PC-3 (cell line): ENCODE results near the gene SLC43A3. TPM values are rescaled to one million over a fixed set of nuclear protein-coding genes. Genes with fewer than 3 reads are reported as not detected.

Experiments
- ATAC-seq: fragments of 200-7000 bp; cut with Tn5 transposase; 2 replicates; pipeline ENCODE4 v1.9.1; 2020; ENCODE audit warnings: mild to moderate bottlenecking, moderate library complexity
- BruUV-seq: library from RNA; stranded (reverse); fragments of 400-500 nt; replicated peaks from 2 replicates; lab custom pipeline; 2021; lab: Mats Ljungman, UMichigan
- CTCF ChIA-PET: fragments of 300-600 bp; sonication (Branson Sonifier 250); formaldehyde crosslinking; loops from one replicate; lab custom pipeline; 2022; ENCODE audit warnings: antibody characterized with exemption; lab: Charles Lee
- POLR2A ChIA-PET: fragments of 300-600 bp; sonication (Branson Sonifier 250); formaldehyde crosslinking; loops from one replicate; lab custom pipeline; 2022; ENCODE audit warnings: antibody characterized with exemption; ENCODE audit not compliant: unreplicated experiment; lab: Charles Lee
- DNase-seq: peaks from one replicate; pipeline ENCODE4 v3.0.0-alpha.2; 2015
- H2AFZ ChIP-seq: fragments of 300-600 bp; sonication (generic); 2 replicates; pipeline ENCODE4 v1.6.0; 2016; ENCODE audit warnings: antibody characterized with exemption, low read length
- H3F3A ChIP-seq: fragments of 300-600 bp; sonication (generic); one replicate; pipeline ENCODE4 v1.6.0; 2017; ENCODE audit warnings: antibody characterized with exemption, low read length, control low read depth, mild to moderate bottlenecking; ENCODE audit not compliant: unreplicated experiment
- H3K27ac ChIP-seq: fragments of 300-600 bp; sonication (generic); 2 replicates; pipeline ENCODE4 v1.5.1; 2016; ENCODE audit warnings: mild to moderate bottlenecking, low read length
- H3K27me3 ChIP-seq: fragments of 300-600 bp; sonication (generic); 2 replicates; pipeline ENCODE4 v1.6.1; 2016; ENCODE audit warnings: low read length, mixed read lengths
- H3K36me3 ChIP-seq: fragments of 300-600 bp; sonication (generic); 2 replicates; pipeline ENCODE4 v1.6.1; 2016; ENCODE audit warnings: low read depth, mixed run types, low read length, mixed read lengths
- H3K4me1 ChIP-seq: fragments of 300-600 bp; sonication (generic); 2 replicates; pipeline ENCODE4 v1.5.1; 2016; ENCODE audit warnings: low read length; ENCODE audit not compliant: insufficient read depth
- H3K4me2 ChIP-seq: fragments of 300-600 bp; sonication (generic); 2 replicates; pipeline ENCODE4 v1.6.0; 2016; ENCODE audit warnings: low read length
- H3K4me3 ChIP-seq: fragments of 300-600 bp; sonication (generic); 2 replicates; pipeline ENCODE4 v1.5.1; 2016; ENCODE audit warnings: mild to moderate bottlenecking, low read length, mixed read lengths
- H3K79me2 ChIP-seq: fragments of 300-600 bp; sonication (generic); 2 replicates; pipeline ENCODE4 v1.6.1; 2017; ENCODE audit warnings: low read length, mixed read lengths
- H3K9ac ChIP-seq: fragments of 300-600 bp; sonication (generic); 2 replicates; pipeline ENCODE4 v1.6.0; 2016; ENCODE audit warnings: mild to moderate bottlenecking, low read length
- H3K9me2 ChIP-seq: fragments of 300-600 bp; sonication (generic); replicated peaks from 2 replicates; pipeline ENCODE4 v1.6.1; 2016; ENCODE audit warnings: mixed run types, low read length, mixed read lengths
- H3K9me3 ChIP-seq: fragments of 300-600 bp; sonication (generic); 2 replicates; pipeline ENCODE4 v1.6.1; 2016; ENCODE audit warnings: low read length, mixed read lengths
- H4K20me1 ChIP-seq: fragments of 300-600 bp; sonication (generic); 2 replicates; pipeline ENCODE4 v1.6.1; 2016; ENCODE audit warnings: low read length, mixed read lengths
- CTCF ChIP-seq: fragments of 300-600 bp; sonication (generic); conservative IDR thresholded peaks from 2 replicates; pipeline ENCODE4 v1.5.1; 2017; ENCODE audit warnings: antibody characterized with exemption, low read depth, mild to moderate bottlenecking, low read length
- EZH2 ChIP-seq: fragments of 300-600 bp; sonication (generic); IDR thresholded peaks from one replicate; pipeline ENCODE4 v1.6.1; 2017; ENCODE audit warnings: antibody characterized with exemption, mild to moderate bottlenecking, low read length; ENCODE audit not compliant: unreplicated experiment
- EZH2phosphoT487 ChIP-seq: fragments of 300-600 bp; sonication (generic); IDR thresholded peaks from 2 replicates; pipeline ENCODE4 v1.6.1; 2018; ENCODE audit warnings: mild to moderate bottlenecking, antibody characterized with exemption, low read length, borderline replicate concordance
- intact Hi-C: fragments of 100-400 bp; cut with micrococcal nuclease; formaldehyde crosslinking; loops from 2 replicates; pipeline ENCODE4 v1.9.0; 2023
- total RNA-seq: library from RNA; depleted of rRNA; stranded (reverse); fragments of >200 nt; gene quantifications from 2 replicates; pipeline ENCODE4 v1.2.3, GENCODE V29; 2014

SLC43A3 gene
- total RNA-seq, 1 experiment from 2014 or later = 35.0 TPM

DNA sequence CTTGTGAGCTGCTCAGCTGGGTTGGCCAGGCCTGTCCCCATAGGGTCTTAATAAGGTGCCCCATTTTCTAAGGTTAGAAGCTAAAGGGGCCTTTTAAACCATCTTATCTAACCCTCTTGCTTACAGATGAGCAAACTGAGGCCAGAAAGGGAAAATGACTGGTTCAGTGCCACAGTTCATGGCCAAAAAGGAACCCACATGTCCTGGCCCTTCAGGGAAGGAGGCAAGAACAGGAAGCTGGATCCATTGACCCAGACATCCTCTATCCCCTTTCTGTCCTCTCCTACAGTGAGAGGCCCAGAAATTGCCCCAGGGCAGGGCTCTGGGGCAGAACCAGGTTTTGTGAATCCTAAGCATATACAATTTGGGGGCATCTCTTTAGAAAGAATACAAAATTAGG, 56.0 kb downstream of the SLC43A3 start:
- peaks cover 7% of the 10 kb centered on the region; the same call in 1 of the 2 replicates for H3K4me1 ChIP-seq
- no peak for TF ChIP-seq CTCF
- no peak for TF ChIP-seq EZH2
- no peak for TF ChIP-seq EZH2phosphoT487
- CTCF ChIA-PET = no interaction called here

DNA sequence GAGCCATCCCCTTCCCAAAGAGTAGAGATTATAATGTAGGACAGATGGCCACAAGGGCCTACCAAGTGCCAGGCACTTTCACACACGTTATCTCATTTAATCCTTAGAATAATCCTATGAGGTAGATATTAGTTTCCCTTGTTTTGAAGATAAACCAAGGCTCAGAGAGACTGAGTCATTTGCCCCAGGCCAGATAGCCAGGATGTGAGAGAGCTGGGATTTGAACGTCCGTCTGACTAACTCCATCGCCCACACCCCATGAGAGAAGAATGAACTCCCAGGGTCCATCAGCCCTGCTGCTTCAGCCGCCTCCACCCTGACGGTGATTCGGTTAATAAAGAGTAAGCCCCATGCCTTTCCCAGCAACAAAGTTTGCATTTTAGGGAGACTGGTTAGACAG, 56.7 kb downstream of the SLC43A3 start:
- H3F3A ChIP-seq = no peaks in the 10 kb centered on the region
- no peaks in the 10 kb centered on the region for H3K9me2 ChIP-seq
- TF ChIP-seq CTCF (no peak), EZH2 (no peak), EZH2phosphoT487 (no peak)
- peaks cover 7% of the 10 kb centered on the region; the same call in 1 of the 2 replicates for H3K4me1 ChIP-seq
- ATAC-seq (no peak), DNase-seq (peak; percentile 61)
- intact Hi-C loops = no loop called here
- no peaks in the 10 kb centered on the region for H3K36me3 ChIP-seq
- no peak overlapping the region for H3K9ac ChIP-seq
- no peak overlapping the region for H2AFZ ChIP-seq
- H3K4me3 ChIP-seq = no peak overlapping the region
- ChIA-PET CTCF (no interaction called here), POLR2A (no interaction called here)
- H3K27me3 ChIP-seq = 0 out of 2 replicates have a peak, but pooled peaks cover 4% of the 10 kb centered on the region
- H3K9me3 ChIP-seq = no peaks in the 10 kb centered on the region
- BruUV-seq = no TSS peak
- no peak overlapping the region for H3K27ac ChIP-seq
- no peaks in the 10 kb centered on the region for H4K20me1 ChIP-seq
- no peak overlapping the region for H3K4me2 ChIP-seq
- no peaks in the 10 kb centered on the region for H3K79me2 ChIP-seq

More for the DNA sequence above, 56.0 kb downstream of the SLC43A3 start:
- Histone ChIP-seq H3K4me3 (no peak overlapping the region), H3K36me3 (no peaks in the 10 kb centered on the region), H3K4me2 (no peak overlapping the region), H3K9me2 (no peaks in the 10 kb centered on the region), H3K79me2 (no peaks in the 10 kb centered on the region), H3K27ac (no peak overlapping the region), H3K27me3 (no peaks in the 10 kb centered on the region), H3K9ac (no peak overlapping the region), H3K9me3 (no peaks in the 10 kb centered on the region), H4K20me1 (no peaks in the 10 kb centered on the region), H2AFZ (no peak overlapping the region), H3F3A (no peaks in the 10 kb centered on the region)
- DNase-seq = no peak
- POLR2A ChIA-PET = no interaction called here
- intact Hi-C loops = no loop called here
- BruUV-seq = no TSS peak
- no peak for ATAC-seq

GRCh38 chr11:57368845-57369232, 58.1 kb downstream of the SLC43A3 start:
- no peak overlapping the region for H2AFZ ChIP-seq
- ATAC-seq (no peak), DNase-seq (no peak)
- no peak overlapping the region for H3K9ac ChIP-seq
- no TSS peak for BruUV-seq
- H3K27me3 ChIP-seq = 0 out of 2 replicates have a peak, but pooled peaks cover 7% of the 10 kb centered on the region
- no peaks in the 10 kb centered on the region for H3F3A ChIP-seq
- no peaks in the 10 kb centered on the region for H3K9me3 ChIP-seq
- H3K79me2 ChIP-seq = no peaks in the 10 kb centered on the region
- peaks cover 7% of the 10 kb centered on the region; the same call in 1 of the 2 replicates for H3K4me1 ChIP-seq
- no peaks in the 10 kb centered on the region for H4K20me1 ChIP-seq
- H3K27ac ChIP-seq = no peak overlapping the region
- intact Hi-C loops = no loop called here
- no peak for TF ChIP-seq CTCF
- TF ChIP-seq EZH2 = no peak
- no peak for TF ChIP-seq EZH2phosphoT487
- no peak overlapping the region for H3K4me3 ChIP-seq
- H3K36me3 ChIP-seq = no peaks in the 10 kb centered on the region
- H3K4me2 ChIP-seq = no peak overlapping the region
- no peaks in the 10 kb centered on the region for H3K9me2 ChIP-seq
- CTCF ChIA-PET = no interaction called here
- POLR2A ChIA-PET = no interaction called here
